Body of pancreas (tissue), 4 donors: ENCODE results near the gene C5AR2. TPM values are rescaled to one million over a fixed set of nuclear protein-coding genes. Genes with fewer than 3 reads are reported as not detected.
"Not testable (repeated sequence)": the region's sequence is repeated elsewhere in the genome, so short reads cannot be mapped to it uniquely, and the experiment has no call there.

Source experiments
- ATAC-seq: fragments of 150-250 bp; one replicate; pipeline ENCODE4 v1.9.1; 2016
- DNase-seq, 4 donors: peaks; one replicate each; pipeline ENCODE4 v3.0.0-alpha.2; 2019
- H3K27ac ChIP-seq, 4 donors: fragments of 200-600 bp; sonication (generic); 1 replicate in 3 of 4; 2 replicates in 1 of 4; pipeline versions ENCODE4 v1.5.1 to v1.6.1; 2016 to 2019; ENCODE audit warnings: mild to moderate bottlenecking in 1 of 4, mixed read lengths in 1 of 4, moderate library complexity in 1 of 4
- H3K27me3 ChIP-seq, 2 donors: fragments of 200-600 bp; sonication (generic); one replicate each; pipeline ENCODE4 v1.6.0; 2016; ENCODE audit warnings: mild to moderate bottlenecking in 1 of 2
- H3K36me3 ChIP-seq, 2 donors: fragments of 200-600 bp; sonication (generic); replicated peaks in 1 of 2; 2 replicates each; pipeline ENCODE4 v1.5.1; 2016; ENCODE audit warnings: low read depth in 2 of 2; ENCODE audit not compliant: insufficient read depth in 1 of 2
- H3K4me1 ChIP-seq: fragments of 200-600 bp; sonication (generic); one replicate; pipeline ENCODE4 v1.6.0; 2016
- H3K4me3 ChIP-seq, 2 donors: fragments of 200-600 bp; sonication (generic); 1 replicate in 1 of 2; 2 replicates in 1 of 2; pipeline ENCODE4 v1.5.1; 2016 to 2019
- H3K9me3 ChIP-seq, 3 donors: fragments of 200-600 bp; sonication (generic); 1 replicate in 2 of 3; 2 replicates in 1 of 3; pipeline ENCODE4 v1.5.1; 2016
- CTCF ChIP-seq, 7 experiments: fragments of 450-650 bp in 4 of 7; fragments of 200-600 bp in 3 of 7; sonication (generic) in 3 of 7; IDR thresholded peaks; one replicate each; pipeline ENCODE4 v1.5.1; 2016 to 2019; ENCODE audit warnings: antibody characterized with exemption in 7 of 7
- POLR2A ChIP-seq, 3 donors: fragments of 450-650 bp; IDR thresholded peaks; one replicate each; pipeline ENCODE4 v1.6.1; 2016; ENCODE audit warnings: antibody characterized with exemption in 3 of 3, mild to moderate bottlenecking in 2 of 3
- WGBS, 2 donors: methylation state at CpG; one replicate each; pipeline ENCODE4 v1.1.5; 2017; 5-methylcytosine and 5-hydroxymethylcytosine counted together
- intact Hi-C: fragments of 100-400 bp; cut with DNase I; formaldehyde crosslinking; loops from one replicate; pipeline ENCODE4 v1.15.1; 2023
- total RNA-seq, 2 donors: library from RNA; depleted of rRNA; stranded (reverse); fragments of >200 nt; gene quantifications; one replicate each; pipeline ENCODE4 v1.1.0, GENCODE V29; 2016

Gene C5AR2
- total RNA-seq, 2 donors from 2014 or later = 0.52 TPM; not detected in 1

GRCh38 chr19:47341734-47342133 lies 9.8 kb downstream of the C5AR2 start:
- Histone ChIP-seq H3K4me1 (no peaks in the 10 kb centered on the region), H3K4me3 (no peak overlapping the region), H3K9me3 (no peaks in the 10 kb centered on the region), H3K27me3 (peaks cover 0 to 5% of the 10 kb centered on the region in 2 donors), H3K36me3 (no peaks in the 10 kb centered on the region), H3K27ac (no peak overlapping the region)
- 84 to 88% methylated on average over 3 to 4 of the region's 4 CpGs for WGBS, 2 donors
- DNase-seq = no peak
- ATAC-seq = no peak
- intact Hi-C loops = no loop called here
- TF ChIP-seq CTCF (IDR thresholded peaks at IDR 0.05) (no peak), POLR2A (IDR thresholded peaks at IDR 0.05) (no peak)

GRCh38 chr19:47343194-47343802 lies 11.3 kb downstream of the C5AR2 start:
- H3K27me3 ChIP-seq = peaks cover 0 to 5% of the 10 kb centered on the region in 2 donors
- no peak overlapping the region for H3K27ac ChIP-seq
- no peaks in the 10 kb centered on the region for H3K36me3 ChIP-seq
- no peaks in the 10 kb centered on the region for H3K9me3 ChIP-seq
- TF ChIP-seq POLR2A (IDR thresholded peaks at IDR 0.05) (no peak), CTCF (IDR thresholded peaks at IDR 0.05) (no peak)
- no peak for ATAC-seq
- H3K4me3 ChIP-seq = no peak overlapping the region
- intact Hi-C loops = no loop called here
- no peak for DNase-seq
- 70 to 83% methylated on average over 9 to 11 of the region's 11 CpGs for WGBS, 2 donors
- H3K4me1 ChIP-seq = peaks cover under 1% of the 10 kb centered on the region

GRCh38 chr19:47344425-47344824 lies 12.4 kb downstream of the C5AR2 start:
- no peak overlapping the region for H3K27ac ChIP-seq
- peaks cover 6% of the 10 kb centered on the region for H3K4me1 ChIP-seq
- WGBS, 2 donors = 56 to 72% methylated on average over 1 of the region's 1 CpG
- no peaks in the 10 kb centered on the region for H3K9me3 ChIP-seq
- no peak overlapping the region for H3K4me3 ChIP-seq
- H3K36me3 ChIP-seq = no peaks in the 10 kb centered on the region
- H3K27me3 ChIP-seq = peaks cover 0 to 5% of the 10 kb centered on the region in 2 donors
- intact Hi-C loops = no loop called here
- DNase-seq = no peak
- TF ChIP-seq POLR2A (IDR thresholded peaks at IDR 0.05) = no peak
- TF ChIP-seq CTCF (IDR thresholded peaks at IDR 0.05) = no peak
- ATAC-seq = no peak

- 84 to 90% methylated on average over 5 to 6 of the region's 6 CpGs for WGBS, 2 donors
- H3K4me3 ChIP-seq, intact Hi-C loops, H3K27ac ChIP-seq, H3K36me3 ChIP-seq, DNase-seq, ATAC-seq, H3K27me3 ChIP-seq, H3K9me3 ChIP-seq: not testable (repeated sequence)
- peaks cover 18% of the 10 kb centered on the region for H3K4me1 ChIP-seq
These were observed 14.0 kb downstream of the C5AR2 start for GRCh38 chr19:47346024-47346423.

- TF ChIP-seq CTCF (IDR thresholded peaks at IDR 0.05) = peak; percentile 98 to 100 (median 99)
- TF ChIP-seq POLR2A (IDR thresholded peaks at IDR 0.05) = peak in 2 of 3 donors; percentile 89 to 92
- peak; percentile 99 to 100 (median 100) for DNase-seq
- Histone ChIP-seq H3K27ac (peak within 1 kb of the TSS in 3 of 4 donors; percentile 57 to 81 (median 69)), H3K4me1 (peaks cover 35% of the 10 kb centered on the region), H3K27me3 (peaks cover 0 to 3% of the 10 kb centered on the region in 2 donors), H3K36me3 (peaks cover 0 to 1% of the 10 kb centered on the region in 2 donors), H3K9me3 (no peaks in the 10 kb centered on the region), H3K4me3 (peak within 1 kb of the TSS; percentile 93 to 98)
- 3 to 4% methylated on average over 47 to 63 of the region's 63 CpGs for WGBS, 2 donors
- intact Hi-C loops = no loop called here
- peak; percentile 100 for ATAC-seq
These were observed 17.1 kb downstream of the C5AR2 start, which contains the start of gene DHX34 for GRCh38 chr19:47348819-47349795. Gene DHX34, plus strand, starts transcription at chr19:47349315. Its CDS starts 3,716 bp downstream, at chr19:47353031.
